Epithelial cell of proximal tubule (primary cell): ENCODE results near the gene ST6GALNAC1. TPM values are rescaled to one million over a fixed set of nuclear protein-coding genes. Genes with fewer than 3 reads are reported as not detected.

Source experiments
- DNase-seq: peaks from one replicate; pipeline ENCODE4 v3.0.0-alpha.2; 2011; ENCODE audit warnings: low read depth
- H3K4me3 ChIP-seq: 2 replicates; pipeline ENCODE4 v1.5.1; 2011; ENCODE audit warnings: low read depth, mild to moderate bottlenecking, low read length
- total RNA-seq: library from RNA; depleted of rRNA; stranded (reverse); fragments of >200 nt; gene quantifications from 2 replicates; pipeline ENCODE4 v1.2.3, GENCODE V29; 2015
- TF ChIP-seq, protein P1 (sequence below): conservative IDR thresholded peaks from 2 replicates; pipeline ENCODE4 v1.5.1; 2012; ENCODE audit warnings: low read depth, mild to moderate bottlenecking, low read length

ST6GALNAC1 gene
- total RNA-seq, 1 donor from 2014 or later = 0.52 TPM

DNA sequence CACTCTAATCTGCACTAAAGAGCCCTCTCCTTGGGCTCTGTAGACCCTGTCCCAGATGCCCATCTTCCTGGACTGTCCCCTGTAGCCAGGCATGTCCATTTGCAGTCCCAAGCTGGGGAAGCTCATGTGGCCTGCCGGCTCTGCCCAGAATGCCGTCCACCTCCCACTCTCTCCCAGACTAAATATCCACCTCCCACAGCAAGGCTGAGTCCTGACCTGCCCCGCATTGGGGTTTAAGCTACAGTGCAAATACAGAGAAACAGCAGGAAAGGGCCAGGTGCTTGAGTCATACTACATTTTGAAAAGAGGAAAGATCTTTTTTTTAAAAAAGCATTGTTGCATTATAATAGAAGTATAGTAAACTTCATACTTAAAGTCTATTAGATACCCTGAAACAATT, 60.9 kb downstream of the ST6GALNAC1 start:
- TF ChIP-seq, protein P1, sequence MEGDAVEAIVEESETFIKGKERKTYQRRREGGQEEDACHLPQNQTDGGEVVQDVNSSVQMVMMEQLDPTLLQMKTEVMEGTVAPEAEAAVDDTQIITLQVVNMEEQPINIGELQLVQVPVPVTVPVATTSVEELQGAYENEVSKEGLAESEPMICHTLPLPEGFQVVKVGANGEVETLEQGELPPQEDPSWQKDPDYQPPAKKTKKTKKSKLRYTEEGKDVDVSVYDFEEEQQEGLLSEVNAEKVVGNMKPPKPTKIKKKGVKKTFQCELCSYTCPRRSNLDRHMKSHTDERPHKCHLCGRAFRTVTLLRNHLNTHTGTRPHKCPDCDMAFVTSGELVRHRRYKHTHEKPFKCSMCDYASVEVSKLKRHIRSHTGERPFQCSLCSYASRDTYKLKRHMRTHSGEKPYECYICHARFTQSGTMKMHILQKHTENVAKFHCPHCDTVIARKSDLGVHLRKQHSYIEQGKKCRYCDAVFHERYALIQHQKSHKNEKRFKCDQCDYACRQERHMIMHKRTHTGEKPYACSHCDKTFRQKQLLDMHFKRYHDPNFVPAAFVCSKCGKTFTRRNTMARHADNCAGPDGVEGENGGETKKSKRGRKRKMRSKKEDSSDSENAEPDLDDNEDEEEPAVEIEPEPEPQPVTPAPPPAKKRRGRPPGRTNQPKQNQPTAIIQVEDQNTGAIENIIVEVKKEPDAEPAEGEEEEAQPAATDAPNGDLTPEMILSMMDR = no peak
- H3K4me3 ChIP-seq = no peak overlapping the region

DNA sequence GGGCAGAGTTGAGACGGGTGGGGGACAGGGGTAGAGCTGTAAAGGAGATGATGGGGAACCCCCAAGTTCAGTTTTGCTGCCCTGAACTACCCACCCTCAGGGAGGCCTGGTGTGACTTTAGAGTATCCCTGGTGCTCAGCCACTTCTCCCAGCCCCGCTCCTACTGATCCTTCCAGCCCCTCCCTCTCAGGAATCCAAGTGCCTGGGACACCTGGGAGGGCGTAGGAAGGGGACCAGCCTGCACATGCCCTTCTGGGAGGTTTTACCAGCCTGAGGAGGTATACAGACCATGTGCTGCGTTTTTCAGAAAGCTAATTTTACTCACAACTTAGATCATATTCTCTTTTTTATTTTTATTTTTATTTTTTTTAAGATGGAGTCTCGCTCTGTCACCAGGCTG, 62.0 kb downstream of the ST6GALNAC1 start:
- no peak overlapping the region for H3K4me3 ChIP-seq
- TF ChIP-seq, protein P1 = no peak
- DNase-seq = no peak

More for the DNA sequence above, 60.9 kb downstream of the ST6GALNAC1 start:
- DNase-seq = no peak

DNA sequence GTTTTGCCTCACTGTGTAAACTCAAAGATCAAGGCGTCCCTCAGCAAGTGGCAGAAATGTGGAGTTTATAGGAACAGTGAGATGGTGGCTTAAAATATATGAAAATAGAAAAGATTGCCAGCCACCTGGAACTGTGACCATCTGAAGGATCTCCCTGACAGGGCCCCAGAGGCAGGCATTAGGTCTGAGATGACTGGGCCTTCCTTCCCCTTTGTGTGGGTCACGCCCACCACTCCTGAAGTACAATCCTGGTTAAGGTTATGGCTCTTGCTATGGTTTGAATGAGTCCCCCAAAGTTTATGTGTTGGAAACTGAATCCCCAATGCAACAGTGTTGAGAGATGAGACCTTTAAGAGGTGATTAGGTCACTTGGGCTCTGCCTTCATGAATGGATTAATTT, 64.3 kb downstream of the ST6GALNAC1 start:
- no peak for DNase-seq
- H3K4me3 ChIP-seq = no peak overlapping the region
- TF ChIP-seq, protein P1 = no peak

DNA sequence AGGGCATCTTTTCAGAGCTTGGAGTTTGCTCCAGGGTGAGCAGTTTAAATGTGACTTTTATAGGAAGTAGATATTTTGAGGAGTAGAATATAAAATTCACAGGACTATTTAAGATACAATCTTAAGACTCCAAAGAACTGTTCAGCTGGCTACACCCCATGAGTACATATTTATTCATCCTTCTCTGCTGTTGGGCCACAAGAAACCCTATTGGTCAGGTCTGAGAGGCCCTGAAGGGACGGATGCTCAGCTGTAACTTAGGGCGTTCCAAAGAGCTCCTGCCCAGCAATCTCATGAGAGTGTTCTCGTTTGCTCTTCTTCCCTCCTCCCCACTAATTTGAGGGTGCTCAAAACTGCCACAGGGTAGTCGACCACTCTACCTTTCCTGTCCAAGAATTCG, 65.2 kb downstream of the ST6GALNAC1 start:
- no peak for DNase-seq
- no peak overlapping the region for H3K4me3 ChIP-seq
- TF ChIP-seq, protein P1 = no peak

DNA sequence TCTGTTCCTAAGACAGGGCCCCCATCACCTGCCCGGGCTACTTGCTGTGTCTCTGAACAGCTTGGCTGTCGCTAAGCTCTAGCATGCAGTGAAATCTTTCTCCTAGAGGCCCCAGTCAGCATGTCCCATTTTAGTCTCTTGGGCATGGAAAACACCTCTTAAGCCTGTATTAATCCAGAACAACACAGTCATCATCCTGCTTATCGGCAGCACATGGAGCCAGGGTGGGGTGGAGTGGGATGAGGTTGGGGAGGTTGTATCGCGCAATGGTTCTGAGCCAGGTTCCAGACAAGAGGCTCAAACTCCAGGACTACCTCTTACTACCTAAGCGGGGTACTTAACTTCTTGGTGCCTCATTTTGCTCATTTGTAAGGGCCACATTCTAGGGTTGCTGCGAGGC, 65.7 kb downstream of the ST6GALNAC1 start:
- no peak overlapping the region for H3K4me3 ChIP-seq
- TF ChIP-seq, protein P1 = no peak

GRCh38 chr17:76576189-76576588, 67.4 kb downstream of the ST6GALNAC1 start:
- no peak for DNase-seq
- H3K4me3 ChIP-seq = no peak overlapping the region
- TF ChIP-seq, protein P1 = no peak

More for the DNA sequence above, 65.7 kb downstream of the ST6GALNAC1 start:
- DNase-seq = no peak

- no peak for DNase-seq
- no peak overlapping the region for H3K4me3 ChIP-seq
- TF ChIP-seq, protein P1 = no peak
Measured at GRCh38 chr17:76575570-76575969, 68.0 kb downstream of the ST6GALNAC1 start.
